ENCODE data around the gene DARS1. TPM values are rescaled to one million over a fixed set of nuclear protein-coding genes. Genes with fewer than 3 reads are reported as not detected.

The DARS1 gene
- total and polyA plus RNA-seq, 2 experiments from 2014 or later = 67.0 to 69.5 TPM

- Histone ChIP-seq H3K9me3 (ENCODE audit: low read depth) (no peaks in the 10 kb centered on the region), H3K27me3 (no peaks in the 10 kb centered on the region), H4K20me1 (ENCODE audit: insufficient read depth, poor library complexity, severe bottlenecking) (no peaks in the 10 kb centered on the region), H3K9me2 (replicated peaks; ENCODE audit: insufficient read depth) (no peaks in the 10 kb centered on the region), H3K79me2 (no peaks in the 10 kb centered on the region), H3K4me1 (ENCODE audit: insufficient read depth) (peaks cover 5% of the 10 kb centered on the region), H3K4me2 (no peak overlapping the region), H3K36me3 (replicated peaks; ENCODE audit: insufficient read depth, low read depth) (no peaks in the 10 kb centered on the region), H2AFZ (no peak overlapping the region), H3K4me3 (no peak overlapping the region), H3K27ac (no peak overlapping the region)
- DNase-seq (ENCODE audit: low spot score) = no peak
- no peak for TF ChIP-seq CTCF (IDR thresholded peaks at IDR 0.05; ENCODE audit: poor library complexity)
- TF ChIP-seq EZH2phosphoT487 (IDR thresholded peaks at IDR 0.05; ENCODE audit: low read depth, severe bottlenecking, unreplicated experiment) = no peak
- no peak for TF ChIP-seq EZH2 (IDR thresholded peaks at IDR 0.05; ENCODE audit: borderline replicate concordance)
- 96% methylated on average over 3 of the region's 3 CpGs for WGBS (ENCODE audit: low lambda C conversion rate, missing lambda C conversion rate)
These were observed 37.1 kb upstream of the DARS1 start for GRCh38 chr2:136022396-136023146.

DNA sequence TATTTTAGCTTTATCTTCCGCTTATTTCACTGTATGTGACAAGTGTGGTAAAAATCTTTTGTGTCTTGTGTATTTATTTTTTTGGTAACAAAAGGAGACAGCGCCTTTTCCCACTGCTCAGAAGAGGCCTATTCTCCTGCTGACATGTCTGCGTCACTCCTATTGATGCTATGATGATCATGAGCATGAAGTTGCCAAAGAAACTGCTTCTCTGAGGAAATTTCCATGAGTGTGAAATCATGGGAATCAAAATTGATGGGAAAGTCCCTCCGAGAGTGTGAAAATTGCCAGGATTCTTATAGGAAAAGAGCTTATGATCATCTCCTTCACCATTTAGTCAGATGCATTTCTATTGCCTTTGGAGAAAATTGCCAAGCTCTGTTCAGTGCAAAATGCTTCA is 36.5 kb upstream of the DARS1 start:
- no peak overlapping the region for H3K27ac ChIP-seq
- H3K4me2 ChIP-seq = no peak overlapping the region
- no peaks in the 10 kb centered on the region for H3K9me3 ChIP-seq (ENCODE audit: low read depth)
- DNase-seq (ENCODE audit: low spot score) = no peak
- H2AFZ ChIP-seq = no peak overlapping the region
- TF ChIP-seq EZH2 (IDR thresholded peaks at IDR 0.05; ENCODE audit: borderline replicate concordance) (no peak), EZH2phosphoT487 (IDR thresholded peaks at IDR 0.05; ENCODE audit: low read depth, severe bottlenecking, unreplicated experiment) (no peak), CTCF (IDR thresholded peaks at IDR 0.05; ENCODE audit: poor library complexity) (no peak)
- H3K4me1 ChIP-seq (ENCODE audit: insufficient read depth) = peaks cover 5% of the 10 kb centered on the region
- 98% methylated on average over 4 of the region's 4 CpGs for whole genome bisulfite sequencing (ENCODE audit: low lambda C conversion rate, missing lambda C conversion rate)
- no peak overlapping the region for H3K4me3 ChIP-seq
- no peaks in the 10 kb centered on the region for H3K36me3 ChIP-seq (replicated peaks; ENCODE audit: insufficient read depth, low read depth)
- H3K79me2 ChIP-seq = no peaks in the 10 kb centered on the region
- H3K9me2 ChIP-seq (replicated peaks; ENCODE audit: insufficient read depth) = no peaks in the 10 kb centered on the region
- no peaks in the 10 kb centered on the region for H4K20me1 ChIP-seq (ENCODE audit: insufficient read depth, poor library complexity, severe bottlenecking)
- no peaks in the 10 kb centered on the region for H3K27me3 ChIP-seq

GRCh38 chr2:136021406-136021805 is 36.0 kb upstream of the DARS1 start:
- no peaks in the 10 kb centered on the region for H3K27me3 ChIP-seq
- no peak overlapping the region for H2AFZ ChIP-seq
- H3K9me2 ChIP-seq (replicated peaks; ENCODE audit: insufficient read depth) = no peaks in the 10 kb centered on the region
- H3K4me1 ChIP-seq (ENCODE audit: insufficient read depth) = peaks cover 5% of the 10 kb centered on the region
- H3K4me3 ChIP-seq = no peak overlapping the region
- H3K27ac ChIP-seq = no peak overlapping the region
- H3K36me3 ChIP-seq (replicated peaks; ENCODE audit: insufficient read depth, low read depth) = no peaks in the 10 kb centered on the region
- no peaks in the 10 kb centered on the region for H3K79me2 ChIP-seq
- no peaks in the 10 kb centered on the region for H4K20me1 ChIP-seq (ENCODE audit: insufficient read depth, poor library complexity, severe bottlenecking)
- TF ChIP-seq EZH2phosphoT487 (IDR thresholded peaks at IDR 0.05; ENCODE audit: low read depth, severe bottlenecking, unreplicated experiment) (no peak), EZH2 (IDR thresholded peaks at IDR 0.05; ENCODE audit: borderline replicate concordance) (no peak), CTCF (IDR thresholded peaks at IDR 0.05; ENCODE audit: poor library complexity) (no peak)
- 62% methylated on average over 2 of the region's 2 CpGs for WGBS (ENCODE audit: low lambda C conversion rate, missing lambda C conversion rate)
- no peaks in the 10 kb centered on the region for H3K9me3 ChIP-seq (ENCODE audit: low read depth)
- DNase-seq (ENCODE audit: low spot score) = no peak
- H3K4me2 ChIP-seq = no peak overlapping the region
